ENCODE results near the gene CUL9. TPM values are rescaled to one million over a fixed set of nuclear protein-coding genes. Genes with fewer than 3 reads are reported as not detected.

The CUL9 gene
- total and polyA plus RNA-seq, 8 donors: 11.3 to 99.3 (median 15.1) TPM

- peaks cover 4 to 5% (median 5%) of the 10 kb centered on the region in 3 donors for H3K4me1 ChIP-seq
- H3K9me3 ChIP-seq: no peaks in the 10 kb centered on the region
- WGBS, 2 donors: 75 to 77% methylated on average over 17 of the region's 17 CpGs
- DNase-seq (no peak), ATAC-seq (peak in 3 of 4 donors; percentile 2 to 8 (median 4)), FAIRE-seq (no peak)
- TF ChIP-seq CTCF (IDR thresholded peaks at IDR 0.05): no peak
- no peaks in the 10 kb centered on the region for H3K27me3 ChIP-seq
- intact Hi-C loops (cut with DNase I): no loop called here
- no peaks in the 10 kb centered on the region for H3K36me3 ChIP-seq
- H3K27ac ChIP-seq: peak overlapping the region in 1 of 4 donors; percentile 54
- H3K4me3 ChIP-seq: peak overlapping the region in 2 of 4 donors; percentile 77
Measured at GRCh38 chr6:43229803-43230620, 48.0 kb downstream of the CUL9 start.

- WGBS, 2 donors: 77 to 80% methylated on average over 4 of the region's 4 CpGs
- no peak for ATAC-seq
Measured at GRCh38 chr6:43231053-43231452, 49.1 kb downstream of the CUL9 start.

GRCh38 chr6:43231735-43232450 lies 49.9 kb downstream of the CUL9 start:
- no peak for DNase-seq
- no peak for FAIRE-seq
- Histone ChIP-seq H3K9me3 (no peaks in the 10 kb centered on the region), H3K27me3 (no peaks in the 10 kb centered on the region), H3K36me3 (no peaks in the 10 kb centered on the region), H3K4me1 (peaks cover 4 to 5% (median 5%) of the 10 kb centered on the region in 3 donors), H3K27ac (no peak overlapping the region), H3K4me3 (no peak overlapping the region)
- intact Hi-C loops (cut with DNase I): no loop called here
- no peak for ATAC-seq
- no peak for TF ChIP-seq CTCF (IDR thresholded peaks at IDR 0.05)
- 45 to 65% methylated on average over 3 of the region's 3 CpGs for WGBS, 2 donors

More at GRCh38 chr6:43231053-43231452, 49.1 kb downstream of the CUL9 start:
- Histone ChIP-seq H3K4me3 (no peak overlapping the region), H3K9me3 (no peaks in the 10 kb centered on the region), H3K27ac (no peak overlapping the region), H3K4me1 (peaks cover 4 to 5% (median 5%) of the 10 kb centered on the region in 3 donors), H3K36me3 (no peaks in the 10 kb centered on the region), H3K27me3 (no peaks in the 10 kb centered on the region)
- FAIRE-seq (no peak), DNase-seq (no peak)
- TF ChIP-seq CTCF (IDR thresholded peaks at IDR 0.05): no peak
- intact Hi-C loops (cut with DNase I): no loop called here

- Histone ChIP-seq H3K4me3 (no peak overlapping the region), H3K27me3 (no peaks in the 10 kb centered on the region), H3K36me3 (no peaks in the 10 kb centered on the region), H3K9me3 (no peaks in the 10 kb centered on the region), H3K27ac (no peak overlapping the region), H3K4me1 (no peaks in the 10 kb centered on the region)
- no peak for ATAC-seq
- TF ChIP-seq CTCF (IDR thresholded peaks at IDR 0.05): no peak
- DNase-seq: no peak
- FAIRE-seq: no peak
- 86 to 90% methylated on average over 2 of the region's 2 CpGs for WGBS, 2 donors
- intact Hi-C loops (cut with DNase I): no loop called here
Measured at GRCh38 chr6:43235841-43236240, 53.8 kb downstream of the CUL9 start.
